Effector CD8-positive, alpha-beta T cell (primary cell): ENCODE measurements around the gene ARID3A.
"Not testable (repeated sequence)": the region's sequence is repeated elsewhere in the genome, so short reads cannot be mapped to it uniquely, and the experiment has no call there.

Experiments
- DNase-seq: peaks from one replicate; lab custom pipeline; 2025; lab: John Stamatoyannopoulos, UW

Gene ARID3A

GRCh38 chr19:1017906-1018305 is 92.1 kb downstream of the ARID3A start:
- DNase-seq: no peak

GRCh38 chr19:1018393-1018792 is 92.6 kb downstream of the ARID3A start:
- no peak for DNase-seq

GRCh38 chr19:1018932-1019615 is 93.2 kb downstream of the ARID3A start:
- DNase-seq: no peak

- no peak for DNase-seq
Measured at GRCh38 chr19:1019616-1019961, 93.8 kb downstream of the ARID3A start.

- DNase-seq: peak; percentile 47
Measured at GRCh38 chr19:1019980-1020867, 94.4 kb downstream of the ARID3A start.

GRCh38 chr19:1020868-1021425 is 95.1 kb downstream of the ARID3A start, which contains the start of gene TMEM259:
Gene TMEM259, minus strand, starts transcription at chr19:1021123. Its CDS starts 127 bp downstream, at chr19:1020996.
- peak; percentile 95 for DNase-seq

GRCh38 chr19:1023883-1024188 is 98.0 kb downstream of the ARID3A start:
- not testable (repeated sequence) for DNase-seq

GRCh38 chr19:1025080-1025479 is 99.2 kb downstream of the ARID3A start:
- DNase-seq: not testable (repeated sequence)
